Muscle layer of colon (tissue), 2 donors: ENCODE measurements around the gene NSL1.
"Not testable (repeated sequence)": the region's sequence is repeated elsewhere in the genome, so short reads cannot be mapped to it uniquely, and the experiment has no call there.

ENCODE experiments used
- H3K27ac ChIP-seq: one replicate; pipeline ENCODE4 v1.7.0; 2013; ENCODE audit warnings: low read depth, mild to moderate bottlenecking, low read length, moderate library complexity
- H3K27me3 ChIP-seq, 2 donors: one replicate each; pipeline ENCODE4 v1.7.0; 2013; ENCODE audit warnings: low read length in 2 of 2, mild to moderate bottlenecking in 2 of 2; ENCODE audit not compliant: insufficient read depth in 2 of 2, control insufficient read depth in 1 of 2
- H3K36me3 ChIP-seq: one replicate; pipeline ENCODE4 v1.7.0; 2013; ENCODE audit warnings: mild to moderate bottlenecking, low read length; ENCODE audit not compliant: insufficient read depth
- H3K4me1 ChIP-seq: one replicate; pipeline ENCODE4 v1.7.0; 2013; ENCODE audit warnings: mild to moderate bottlenecking, low read length; ENCODE audit not compliant: insufficient read depth
- H3K4me3 ChIP-seq, 2 donors: one replicate each; pipeline ENCODE4 v1.7.0; 2013; ENCODE audit warnings: low read length in 2 of 2, low read depth in 1 of 2, mild to moderate bottlenecking in 1 of 2, moderate library complexity in 1 of 2
- H3K9ac ChIP-seq: one replicate; pipeline ENCODE4 v1.7.0; 2013; ENCODE audit warnings: low read length
- H3K9me3 ChIP-seq: one replicate; pipeline ENCODE4 v1.7.0; 2013; ENCODE audit warnings: mild to moderate bottlenecking, low read length
- donor health status: abdominal sarcoma.
- donor health status: Adenocarcinoma of cecum.

The NSL1 gene

GRCh38 chr1:212781225-212781624, 10.4 kb downstream of the NSL1 start:
- Histone ChIP-seq H3K9me3 (no peaks in the 10 kb centered on the region), H3K9ac (no peak overlapping the region), H3K27me3 (no peaks in the 10 kb centered on the region), H3K4me3 (no peak overlapping the region), H3K27ac (no peak overlapping the region), H3K36me3 (peaks cover 17% of the 10 kb centered on the region), H3K4me1 (no peaks in the 10 kb centered on the region)

- Histone ChIP-seq H3K9me3 (no peaks in the 10 kb centered on the region), H3K4me1 (no peaks in the 10 kb centered on the region), H3K27ac (no peak overlapping the region), H3K27me3 (no peaks in the 10 kb centered on the region), H3K4me3 (no peak overlapping the region), H3K36me3 (peaks cover 17% of the 10 kb centered on the region), H3K9ac (no peak overlapping the region)
These were observed 10.8 kb downstream of the NSL1 start for GRCh38 chr1:212780759-212781158.

DNA sequence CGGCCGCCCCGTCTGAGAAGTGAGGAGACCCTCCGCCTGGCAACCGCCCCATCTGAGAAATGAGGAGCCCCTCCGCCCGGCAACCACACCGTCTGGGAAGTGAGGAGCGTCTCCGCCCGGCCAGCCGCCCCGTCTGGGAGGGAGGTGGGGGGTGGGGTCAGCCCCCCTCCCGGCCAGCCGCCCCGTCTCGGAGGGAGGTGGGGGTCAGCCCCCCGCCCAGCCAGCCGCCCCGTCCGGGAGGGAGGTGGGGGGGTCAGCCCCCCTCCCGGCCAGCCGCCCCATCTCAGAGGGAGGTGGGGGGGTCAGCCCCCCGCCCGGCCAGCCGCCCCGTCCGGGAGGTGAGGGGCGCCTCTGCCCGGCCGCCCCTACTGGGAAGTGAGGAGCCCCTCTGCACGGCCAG, 12.5 kb downstream of the NSL1 start:
- H3K9ac ChIP-seq, H3K9me3 ChIP-seq, H3K27me3 ChIP-seq, H3K27ac ChIP-seq, H3K36me3 ChIP-seq, H3K4me1 ChIP-seq, H3K4me3 ChIP-seq: not testable (repeated sequence)

DNA sequence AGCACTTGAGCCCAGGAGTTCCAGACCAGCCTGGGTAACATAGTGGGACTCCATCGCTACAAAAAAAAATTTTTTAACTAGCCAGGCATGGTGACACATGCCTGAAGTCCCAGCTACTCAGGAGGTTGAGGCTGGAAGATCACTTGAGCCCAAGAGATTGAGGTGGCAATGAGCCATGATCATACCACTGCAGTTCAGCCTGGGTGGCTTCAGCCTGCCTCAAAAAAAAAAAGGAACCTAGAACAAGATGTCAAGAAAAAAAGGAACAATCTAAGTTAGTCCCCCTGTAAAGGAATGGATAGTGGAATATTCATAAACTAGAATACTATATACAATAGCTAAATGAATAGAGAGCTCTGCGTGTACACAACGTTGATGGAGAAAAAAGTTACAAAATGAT, 14.4 kb downstream of the NSL1 start:
- Histone ChIP-seq H3K9me3 (no peaks in the 10 kb centered on the region), H3K9ac (no peak overlapping the region), H3K27me3 (no peaks in the 10 kb centered on the region), H3K27ac (no peak overlapping the region), H3K4me1 (no peaks in the 10 kb centered on the region), H3K4me3 (no peak overlapping the region), H3K36me3 (no peaks in the 10 kb centered on the region)

- no peak overlapping the region for H3K27ac ChIP-seq
- no peak overlapping the region for H3K4me3 ChIP-seq
- no peaks in the 10 kb centered on the region for H3K4me1 ChIP-seq
- no peaks in the 10 kb centered on the region for H3K9me3 ChIP-seq
- H3K27me3 ChIP-seq = no peaks in the 10 kb centered on the region
- H3K9ac ChIP-seq = no peak overlapping the region
- no peaks in the 10 kb centered on the region for H3K36me3 ChIP-seq
These were observed 16.3 kb downstream of the NSL1 start for GRCh38 chr1:212775241-212775640.

GRCh38 chr1:212774584-212774983, 17.0 kb downstream of the NSL1 start:
- Histone ChIP-seq H3K4me1 (no peaks in the 10 kb centered on the region), H3K4me3 (no peak overlapping the region), H3K9ac (no peak overlapping the region), H3K27me3 (no peaks in the 10 kb centered on the region), H3K9me3 (peaks cover 5% of the 10 kb centered on the region), H3K36me3 (no peaks in the 10 kb centered on the region), H3K27ac (no peak overlapping the region)

- no peaks in the 10 kb centered on the region for H3K4me1 ChIP-seq
- no peaks in the 10 kb centered on the region for H3K36me3 ChIP-seq
- no peaks in the 10 kb centered on the region for H3K27me3 ChIP-seq
- no peak overlapping the region for H3K27ac ChIP-seq
- H3K9ac ChIP-seq = no peak overlapping the region
- peaks cover 9% of the 10 kb centered on the region for H3K9me3 ChIP-seq
- H3K4me3 ChIP-seq = no peak overlapping the region
These were observed 18.6 kb downstream of the NSL1 start for GRCh38 chr1:212773011-212773410.

DNA sequence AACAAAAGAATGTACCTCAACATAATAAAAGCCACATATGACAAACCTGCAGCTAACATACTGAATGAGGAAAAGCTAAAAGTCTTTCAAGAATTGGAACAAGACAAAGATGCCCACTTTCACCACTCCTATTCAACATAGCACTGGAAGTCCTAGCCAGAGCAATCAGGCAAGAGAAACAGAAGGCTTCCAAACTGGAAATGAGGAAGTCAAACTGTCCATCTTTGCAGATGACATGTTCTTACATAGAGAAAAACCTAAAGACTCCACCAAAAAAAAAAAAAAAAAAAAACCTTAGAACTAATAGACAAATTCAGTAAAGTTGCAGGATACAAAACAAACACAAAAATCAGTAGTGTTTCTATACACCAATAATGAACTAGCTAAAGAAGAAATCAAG, 20.2 kb downstream of the NSL1 start:
- Histone ChIP-seq H3K4me1 (no peaks in the 10 kb centered on the region), H3K36me3 (no peaks in the 10 kb centered on the region), H3K9ac (no peak overlapping the region), H3K27ac (no peak overlapping the region), H3K9me3 (peaks cover 9% of the 10 kb centered on the region), H3K27me3 (no peaks in the 10 kb centered on the region), H3K4me3 (no peak overlapping the region)

DNA sequence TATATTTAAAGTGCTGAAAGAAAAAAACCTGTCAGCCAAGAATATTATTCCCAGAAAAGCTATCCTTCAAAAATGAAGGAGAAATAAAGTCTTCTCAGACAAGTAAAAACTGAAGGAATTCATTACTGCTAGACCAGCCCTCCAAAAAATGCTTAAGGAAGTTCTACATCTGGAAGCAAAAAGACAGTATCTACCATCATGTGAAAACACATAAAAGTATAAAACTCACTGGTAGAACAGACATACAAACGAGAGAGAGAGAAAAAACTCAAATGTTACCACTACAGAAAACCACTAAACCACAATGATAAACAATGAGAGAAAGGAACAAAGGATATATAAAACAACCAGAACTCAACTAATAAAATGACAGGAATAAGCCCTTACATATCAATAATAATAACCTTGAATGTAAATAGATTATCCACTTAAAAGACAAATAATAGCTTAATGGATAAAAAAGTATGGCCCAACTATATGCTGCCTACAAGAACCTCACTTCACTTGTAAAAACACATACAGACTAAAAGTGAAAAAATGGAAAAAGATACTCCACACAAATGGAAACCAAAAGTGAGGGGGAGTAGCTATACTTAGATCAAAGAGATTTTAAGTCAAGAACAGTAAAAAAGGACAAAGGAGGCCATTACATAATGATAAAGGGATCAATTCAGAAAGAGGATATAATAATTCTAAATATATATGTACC, 22.0 kb downstream of the NSL1 start:
- Histone ChIP-seq H3K4me3 (no peak overlapping the region), H3K36me3 (no peaks in the 10 kb centered on the region), H3K9me3 (peaks cover 9% of the 10 kb centered on the region), H3K27me3 (no peaks in the 10 kb centered on the region), H3K27ac (no peak overlapping the region), H3K9ac (no peak overlapping the region), H3K4me1 (no peaks in the 10 kb centered on the region)

DNA sequence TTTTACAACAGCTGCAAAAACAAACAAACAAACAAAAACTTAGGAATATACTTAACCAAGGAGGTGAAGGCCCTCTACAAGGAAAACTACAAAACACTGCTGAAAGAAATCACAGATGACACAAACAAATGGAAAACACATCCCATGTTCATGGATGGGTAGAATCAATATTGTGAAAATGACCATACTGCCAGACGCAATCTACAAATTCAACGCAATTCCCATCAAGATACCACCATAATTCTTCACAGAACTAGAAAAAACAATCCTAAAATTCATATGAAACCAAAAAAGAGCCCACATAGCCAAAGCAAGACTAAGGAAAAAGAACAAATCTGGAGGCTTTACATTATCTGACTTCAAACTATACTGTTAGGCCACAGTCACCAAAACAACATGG, 24.8 kb downstream of the NSL1 start:
- H3K9me3 ChIP-seq, H3K36me3 ChIP-seq, H3K9ac ChIP-seq, H3K27me3 ChIP-seq, H3K4me1 ChIP-seq, H3K4me3 ChIP-seq, H3K27ac ChIP-seq: not testable (repeated sequence)

DNA sequence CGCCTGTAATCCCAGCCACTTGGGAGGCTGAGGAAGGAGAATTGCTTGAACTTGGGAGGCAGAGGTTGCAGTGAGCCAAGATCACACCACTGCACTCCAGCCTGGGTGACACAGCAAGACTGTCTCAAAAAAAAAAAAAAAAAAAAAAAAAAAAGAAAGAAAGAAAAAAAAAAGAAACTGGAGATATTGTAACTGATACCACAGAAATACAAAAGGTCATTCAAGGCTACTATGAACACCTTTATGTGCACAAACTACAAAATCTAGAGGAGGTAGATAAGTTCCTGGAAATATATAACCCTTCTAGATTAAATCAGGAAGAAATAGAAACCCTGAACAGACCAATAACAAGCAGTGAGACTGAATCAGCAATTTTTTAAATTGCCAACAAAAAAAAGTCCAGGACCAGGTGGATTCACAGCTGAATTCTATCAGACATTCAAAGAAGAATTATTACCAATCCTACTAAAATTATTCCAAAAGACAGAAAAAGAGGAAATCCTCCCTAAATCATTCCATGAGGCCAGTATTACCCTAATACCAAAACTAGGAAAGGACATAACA, 26.8 kb downstream of the NSL1 start:
- not testable (repeated sequence) for H3K27ac ChIP-seq, H3K9ac ChIP-seq, H3K27me3 ChIP-seq, H3K36me3 ChIP-seq, H3K4me1 ChIP-seq, H3K9me3 ChIP-seq, H3K4me3 ChIP-seq

DNA sequence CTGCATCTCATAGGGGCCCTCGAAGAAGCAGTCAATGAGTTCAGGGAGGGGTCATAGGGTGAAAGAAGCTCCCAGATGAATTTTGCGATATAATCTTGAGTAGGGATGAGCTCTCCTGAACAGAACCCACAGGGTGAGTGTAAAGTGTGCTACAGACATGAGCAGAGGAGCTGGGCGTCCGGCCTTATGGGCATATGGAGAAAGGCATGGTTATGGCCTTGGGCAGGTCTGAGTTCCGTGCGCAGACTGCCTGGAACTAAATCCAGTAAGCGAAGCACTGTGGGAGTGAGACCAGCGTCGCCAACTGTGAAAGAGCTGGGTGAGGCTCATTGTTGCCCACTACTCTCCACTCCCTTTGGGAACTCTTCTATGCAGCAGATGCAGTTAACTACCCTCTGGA, 28.7 kb downstream of the NSL1 start:
- no peak overlapping the region for H3K27ac ChIP-seq
- no peak overlapping the region for H3K9ac ChIP-seq
- no peaks in the 10 kb centered on the region for H3K9me3 ChIP-seq
- H3K4me3 ChIP-seq = no peak overlapping the region
- no peaks in the 10 kb centered on the region for H3K27me3 ChIP-seq
- H3K36me3 ChIP-seq = no peaks in the 10 kb centered on the region
- no peaks in the 10 kb centered on the region for H3K4me1 ChIP-seq
